HepG2 (cell line): ENCODE measurements around the gene EXOC6B. TPM values are rescaled to one million over a fixed set of nuclear protein-coding genes. Genes with fewer than 3 reads are reported as not detected.

ENCODE experiments used
- ATAC-seq: fragments of 200-7000 bp; cut with Tn5 transposase; 3 replicates; pipeline ENCODE4 v1.9.1; 2020; ENCODE audit warnings: mild to moderate bottlenecking, moderate library complexity
- BruUV-seq: library from RNA; stranded (reverse); fragments of 400-500 nt; replicated peaks from 2 replicates; lab custom pipeline; 2021; lab: Mats Ljungman, UMichigan
- CTCF ChIA-PET: fragments of 300-600 bp; formaldehyde crosslinking; extraction: SDS; loops from one replicate; lab custom pipeline; 2021; ENCODE audit warnings: low total read pairs, inconsistent platforms, low intra/inter-chr PET ratio; lab: Yijun Ruan, JAX
- POLR2A ChIA-PET: fragments of 350-600 bp; sonication (Branson Sonifier 250); formaldehyde crosslinking; loops from one replicate; lab custom pipeline; 2020; ENCODE audit warnings: antibody characterized with exemption, inconsistent platforms; lab: Yijun Ruan, JAX
- DNase-seq: peaks from one replicate; pipeline ENCODE4 v3.0.0-alpha.2; 2015; ENCODE audit warnings: low spot score
- FAIRE-seq: peaks from 3 replicates; lab custom pipeline; 2011; peaks lifted over from hg19 to GRCh38; lab: Jason Lieb, UNC
- H2AFZ ChIP-seq: one replicate; pipeline ENCODE4 v1.6.1; 2011; ENCODE audit warnings: low read length, inconsistent platforms
- H3K27ac ChIP-seq: fragments of 300-600 bp; 3 replicates; pipeline ENCODE4 v1.8.0; 2011; ENCODE audit warnings: mixed run types, mild to moderate bottlenecking, mixed read lengths, low read length, inconsistent platforms; ENCODE audit not compliant: insufficient read depth; ENCODE audit errors: extremely low read length
- H3K27me3 ChIP-seq, 2 experiments: fragments of 200-600 bp in 1 of 2; 2 replicates in 1 of 2; 3 replicates in 1 of 2; pipeline versions ENCODE4 v1.6.0 to v1.8.0; 2011; ENCODE audit warnings: low read length in 2 of 2, mild to moderate bottlenecking in 2 of 2, moderate library complexity in 2 of 2, inconsistent platforms in 1 of 2; ENCODE audit not compliant: insufficient read depth in 2 of 2, control insufficient read depth in 1 of 2
- H3K36me3 ChIP-seq, 2 experiments: fragments of 200-600 bp in 1 of 2; replicated peaks in 1 of 2; 2 replicates in 1 of 2; 3 replicates in 1 of 2; pipeline versions ENCODE4 v1.5.1 to v1.8.0; 2011; ENCODE audit warnings: low read length in 2 of 2, inconsistent platforms in 1 of 2; ENCODE audit not compliant: insufficient read depth in 2 of 2, control insufficient read depth in 1 of 2
- H3K4me1 ChIP-seq: 2 replicates; pipeline ENCODE4 v1.5.1; 2012; ENCODE audit warnings: low read length, inconsistent platforms; ENCODE audit not compliant: insufficient read depth
- H3K4me2 ChIP-seq: 2 replicates; pipeline ENCODE4 v1.6.0; 2011; ENCODE audit warnings: low read depth, low read length, inconsistent platforms
- H3K4me3 ChIP-seq, 3 experiments: fragments of 200-600 bp in 1 of 3; sonication (generic), shearing (Covaris generic) in 1 of 3; replicated peaks in 1 of 3; 2 replicates each; pipeline ENCODE4 v1.5.1; 2011 to 2016; ENCODE audit warnings: low read length in 3 of 3, inconsistent platforms in 2 of 3, low read depth in 2 of 3, mild to moderate bottlenecking in 2 of 3, control low read depth in 1 of 3, mixed read lengths in 1 of 3; ENCODE audit not compliant: insufficient read depth in 1 of 3
- H3K79me2 ChIP-seq: one replicate; pipeline ENCODE4 v1.6.1; 2011; ENCODE audit warnings: low read length, inconsistent platforms; ENCODE audit not compliant: insufficient read depth
- H3K9ac ChIP-seq: 2 replicates; pipeline ENCODE4 v1.6.0; 2011; ENCODE audit warnings: mild to moderate bottlenecking, low read depth, low read length, inconsistent platforms; ENCODE audit not compliant: insufficient read depth
- H3K9me3 ChIP-seq: 2 replicates; pipeline ENCODE4 v1.5.1; 2012; ENCODE audit warnings: mild to moderate bottlenecking, low read length
- H4K20me1 ChIP-seq: 2 replicates; pipeline ENCODE4 v1.6.0; 2011; ENCODE audit warnings: inconsistent platforms, mild to moderate bottlenecking, low read length, moderate library complexity; ENCODE audit not compliant: insufficient read depth
- PBX2 ChIP-seq: IDR thresholded peaks from 2 replicates; pipeline ENCODE4 v1.6.1; 2016; ENCODE audit warnings: control low read depth
- STAG1 ChIP-seq: sonication (generic); formaldehyde crosslinking; IDR thresholded peaks from 2 replicates; pipeline ENCODE4 v1.4.0; 2020; ENCODE audit warnings: missing genetic modification reagents
- ZBTB44 ChIP-seq: sonication (generic); formaldehyde crosslinking; IDR thresholded peaks from 2 replicates; pipeline ENCODE4 v1.4.0; 2020; ENCODE audit warnings: missing genetic modification reagents
- ZNF333 ChIP-seq: sonication (generic); formaldehyde crosslinking; IDR thresholded peaks from 2 replicates; pipeline ENCODE4 v1.4.0; 2020; ENCODE audit warnings: mild to moderate bottlenecking, missing genetic modification reagents, borderline replicate concordance
- WGBS: methylation state at CpG from one replicate; pipeline ENCODE4 v1.1.6; 2017; ENCODE audit warnings: low lambda C conversion rate; 5-methylcytosine and 5-hydroxymethylcytosine counted together
- in situ Hi-C: cut with HindIII; loops from 2 replicates; pipeline ENCODE4 v1.10.0; 2017; ENCODE audit warnings: low pct_unique_long_range_greater_than_20kb; ENCODE audit not compliant: extremely low pct_ligation_motif_present
- intact Hi-C: fragments of 100-400 bp; cut with micrococcal nuclease; formaldehyde crosslinking; loops from one replicate; pipeline ENCODE4 v1.10.0; 2022; ENCODE audit not compliant: unreplicated experiment
- polyA plus RNA-seq, 8 experiments: library from polyadenylated mRNA; depleted of rRNA in 3 of 8; stranded (reverse) in 7 of 8; unstranded in 1 of 8; fragments of >200 nt; fragmentation: Illumina TruSeq in 4 of 8; extraction: Trizol in 4 of 8; gene quantifications; 2 replicates each; pipeline versions ENCODE4 v1.2.1 to v1.2.3, GENCODE V29; 2011 to 2016; ENCODE audit warnings: low read depth in 4 of 8, missing spikeins in 1 of 8, mixed read lengths in 1 of 8; ENCODE audit not compliant: insufficient read depth in 1 of 8
- total RNA-seq, 5 experiments: library from RNA; depleted of rRNA; stranded (reverse); fragments of >200 nt; fragmentation: Illumina TruSeq; extraction: Trizol; gene quantifications; 2 replicates each; pipeline ENCODE4 v1.2.3, GENCODE V29; 2016; ENCODE audit warnings: low read depth in 1 of 5
- TF ChIP-seq, protein P1 (sequence below): sonication (generic); formaldehyde crosslinking; IDR thresholded peaks from 2 replicates; pipeline ENCODE4 v1.5.0; 2020; ENCODE audit warnings: mild to moderate bottlenecking, missing genetic modification reagents, moderate library complexity
- TF ChIP-seq, protein P2 (sequence below), 2 experiments: sonication (generic) in 1 of 2; formaldehyde crosslinking in 1 of 2; IDR thresholded peaks; 2 replicates each; pipeline versions ENCODE4 v1.5.1 to v1.6.1; 2011 to 2020; ENCODE audit warnings: borderline replicate concordance in 1 of 2, low read depth in 1 of 2, low read length in 1 of 2, mild to moderate bottlenecking in 1 of 2, missing genetic modification reagents in 1 of 2, moderate library complexity in 1 of 2

The EXOC6B gene
- total and polyA plus RNA-seq, 2 of the 13 experiments (the other 11 are each of a cell fraction or from before 2014, with no cell fraction given) = 9.1 to 15.9 TPM

- no peaks in the 10 kb centered on the region for H3K36me3 ChIP-seq
- in situ Hi-C loops (no loop called here), intact Hi-C loops (no loop called here)
- FAIRE-seq = no peak
- H3K9me3 ChIP-seq = no peaks in the 10 kb centered on the region
- no peak overlapping the region for H3K4me3 ChIP-seq
- H3K79me2 ChIP-seq = no peaks in the 10 kb centered on the region
- no peak overlapping the region for H3K4me2 ChIP-seq
- peak; percentile 39 for TF ChIP-seq STAG1 (CRISPR knock-in tag)
- TF ChIP-seq, protein P1, sequence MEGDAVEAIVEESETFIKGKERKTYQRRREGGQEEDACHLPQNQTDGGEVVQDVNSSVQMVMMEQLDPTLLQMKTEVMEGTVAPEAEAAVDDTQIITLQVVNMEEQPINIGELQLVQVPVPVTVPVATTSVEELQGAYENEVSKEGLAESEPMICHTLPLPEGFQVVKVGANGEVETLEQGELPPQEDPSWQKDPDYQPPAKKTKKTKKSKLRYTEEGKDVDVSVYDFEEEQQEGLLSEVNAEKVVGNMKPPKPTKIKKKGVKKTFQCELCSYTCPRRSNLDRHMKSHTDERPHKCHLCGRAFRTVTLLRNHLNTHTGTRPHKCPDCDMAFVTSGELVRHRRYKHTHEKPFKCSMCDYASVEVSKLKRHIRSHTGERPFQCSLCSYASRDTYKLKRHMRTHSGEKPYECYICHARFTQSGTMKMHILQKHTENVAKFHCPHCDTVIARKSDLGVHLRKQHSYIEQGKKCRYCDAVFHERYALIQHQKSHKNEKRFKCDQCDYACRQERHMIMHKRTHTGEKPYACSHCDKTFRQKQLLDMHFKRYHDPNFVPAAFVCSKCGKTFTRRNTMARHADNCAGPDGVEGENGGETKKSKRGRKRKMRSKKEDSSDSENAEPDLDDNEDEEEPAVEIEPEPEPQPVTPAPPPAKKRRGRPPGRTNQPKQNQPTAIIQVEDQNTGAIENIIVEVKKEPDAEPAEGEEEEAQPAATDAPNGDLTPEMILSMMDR (CRISPR knock-in tag) = peak; percentile 53
- no peak for TF ChIP-seq ZBTB44 (CRISPR knock-in tag)
- WGBS = 64% methylated on average over 3 of the region's 3 CpGs
- BruUV-seq = no TSS peak
- no peaks in the 10 kb centered on the region for H3K4me1 ChIP-seq
- CTCF ChIA-PET = no interaction called here
- POLR2A ChIA-PET = no interaction called here
- no peak overlapping the region for H2AFZ ChIP-seq
- no peaks in the 10 kb centered on the region for H4K20me1 ChIP-seq
- no peak for ATAC-seq
- DNase-seq = peak; percentile 17
- H3K27me3 ChIP-seq = no peaks in the 10 kb centered on the region
- H3K27ac ChIP-seq = no peak overlapping the region
- H3K9ac ChIP-seq = no peak overlapping the region
Observed at GRCh38 chr2:72605836-72606442, 219.9 kb downstream of the EXOC6B start.

GRCh38 chr2:72604468-72604867, 221.4 kb downstream of the EXOC6B start:
- intact Hi-C loops = loop anchor here (5.0 kb wide), 1 partner anchor 143 kb away; no protein-coding TSS in a partner anchor

More at GRCh38 chr2:72604468-72604867, 221.4 kb downstream of the EXOC6B start:
- ChIA-PET POLR2A (no interaction called here), CTCF (no interaction called here)
- BruUV-seq = no TSS peak
- DNase-seq (no peak), FAIRE-seq (no peak), ATAC-seq (no peak)
- Histone ChIP-seq H3K36me3 (no peaks in the 10 kb centered on the region), H3K9ac (no peak overlapping the region), H4K20me1 (no peaks in the 10 kb centered on the region), H3K27me3 (no peaks in the 10 kb centered on the region), H3K4me1 (no peaks in the 10 kb centered on the region), H3K79me2 (no peaks in the 10 kb centered on the region), H3K27ac (no peak overlapping the region), H3K4me3 (no peak overlapping the region), H3K9me3 (no peaks in the 10 kb centered on the region), H3K4me2 (no peak overlapping the region), H2AFZ (no peak overlapping the region)
- TF ChIP-seq ZNF333 (CRISPR knock-in tag) (no peak), PBX2 (no peak)
- TF ChIP-seq, protein P2, sequence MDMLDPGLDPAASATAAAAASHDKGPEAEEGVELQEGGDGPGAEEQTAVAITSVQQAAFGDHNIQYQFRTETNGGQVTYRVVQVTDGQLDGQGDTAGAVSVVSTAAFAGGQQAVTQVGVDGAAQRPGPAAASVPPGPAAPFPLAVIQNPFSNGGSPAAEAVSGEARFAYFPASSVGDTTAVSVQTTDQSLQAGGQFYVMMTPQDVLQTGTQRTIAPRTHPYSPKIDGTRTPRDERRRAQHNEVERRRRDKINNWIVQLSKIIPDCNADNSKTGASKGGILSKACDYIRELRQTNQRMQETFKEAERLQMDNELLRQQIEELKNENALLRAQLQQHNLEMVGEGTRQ (IDR thresholded peaks at IDR 0.05; ENCODE audit: low read depth, low read length) = no peak
- TF ChIP-seq, protein P2 (CRISPR knock-in tag; IDR thresholded peaks at IDR 0.05; ENCODE audit: borderline replicate concordance) = no peak
- in situ Hi-C loops = no loop called here
